H1 (cell line): ENCODE results near the gene OCSTAMP. TPM values are rescaled to one million over a fixed set of nuclear protein-coding genes. Genes with fewer than 3 reads are reported as not detected.
A peak's percentile ranks its signal among the peaks of the same experiment; 100 is the strongest.

Experiments used
- CBX5 ChIP-seq: fragments of 300-800, 300-1000 bp; sonication (generic); IDR thresholded peaks from 2 replicates; pipeline ENCODE4 v1.7.1; 2016; ENCODE audit warnings: antibody characterized with exemption, low read length, low read depth
- CHD1 ChIP-seq: IDR thresholded peaks from 2 replicates; pipeline ENCODE4 v1.6.1; 2012; ENCODE audit warnings: low read depth, low read length, improper control_type of control experiment
- CTBP2 ChIP-seq: IDR thresholded peaks from 2 replicates; pipeline ENCODE4 v1.7.0; 2011; ENCODE audit warnings: borderline replicate concordance, mild to moderate bottlenecking, moderate library complexity, mixed read lengths, low read length; ENCODE audit not compliant: insufficient read depth, insufficient read length
- JUN ChIP-seq: IDR thresholded peaks from 2 replicates; pipeline ENCODE4 v1.6.1; 2011; ENCODE audit warnings: low read depth, mild to moderate bottlenecking, improper control_type of control experiment, low read length
- KDM5A ChIP-seq: fragments of 200-600 bp; IDR thresholded peaks from 2 replicates; pipeline ENCODE4 v1.7.1; 2012; ENCODE audit warnings: mild to moderate bottlenecking, low read length, inconsistent platforms, mixed read lengths
- POLR2A ChIP-seq, 2 experiments: IDR thresholded peaks; 1 replicate in 1 of 2; 2 replicates in 1 of 2; pipeline ENCODE4 v1.6.1; 2011; ENCODE audit warnings: low read depth in 2 of 2, low read length in 2 of 2, mild to moderate bottlenecking in 2 of 2; ENCODE audit errors: control extremely low read depth in 1 of 2
- TEAD4 ChIP-seq: IDR thresholded peaks from 2 replicates; pipeline ENCODE4 v1.6.1; 2012; ENCODE audit warnings: low read depth, low read length, inconsistent platforms, mixed read lengths
- USF2 ChIP-seq: IDR thresholded peaks from 2 replicates; pipeline ENCODE4 v1.6.1; 2011; ENCODE audit warnings: low read length, improper control_type of control experiment
- polyA plus RNA-seq, 7 experiments: library from polyadenylated mRNA; depleted of rRNA in 3 of 7; stranded (reverse) in 5 of 7; unstranded in 2 of 7; fragments of >200 nt in 5 of 7; fragments of 200-250 nt in 2 of 7; gene quantifications; 1 replicate in 5 of 7; 2 replicates in 1 of 7; 4 replicates in 1 of 7; pipeline versions ENCODE4 v1.2.1 to v1.2.3, GENCODE V29; 2011 to 2013; ENCODE audit warnings: missing spikeins in 2 of 7, mixed read lengths in 2 of 7
- total RNA-seq: library from RNA; stranded (reverse); fragmentation: NEBNext Ultra II Directional; extraction: Animal tissue kit (Norgen Biotek cat#: 25700); gene quantifications from 2 replicates; pipeline ENCODE4 v1.2.1, GENCODE V29; 2021
- TF ChIP-seq, protein P1 (sequence below): fragments of 300-600 bp; sonication (generic); IDR thresholded peaks from 2 replicates; pipeline ENCODE4 v1.7.1; 2012; ENCODE audit warnings: low read length, moderate library complexity, mild to moderate bottlenecking, inconsistent platforms; ENCODE audit not compliant: insufficient replicate concordance

Gene OCSTAMP
- total and polyA plus RNA-seq, 2 of the 8 experiments (the other 6 are each of a cell fraction or from before 2014, with no cell fraction given): 0.09 to 0.13 TPM

GRCh38 chr20:46512943-46513844, 37.3 kb downstream of the OCSTAMP start, which contains the start of gene ZNF334 (continued):
- no peak for TF ChIP-seq JUN
- TF ChIP-seq, protein P1, sequence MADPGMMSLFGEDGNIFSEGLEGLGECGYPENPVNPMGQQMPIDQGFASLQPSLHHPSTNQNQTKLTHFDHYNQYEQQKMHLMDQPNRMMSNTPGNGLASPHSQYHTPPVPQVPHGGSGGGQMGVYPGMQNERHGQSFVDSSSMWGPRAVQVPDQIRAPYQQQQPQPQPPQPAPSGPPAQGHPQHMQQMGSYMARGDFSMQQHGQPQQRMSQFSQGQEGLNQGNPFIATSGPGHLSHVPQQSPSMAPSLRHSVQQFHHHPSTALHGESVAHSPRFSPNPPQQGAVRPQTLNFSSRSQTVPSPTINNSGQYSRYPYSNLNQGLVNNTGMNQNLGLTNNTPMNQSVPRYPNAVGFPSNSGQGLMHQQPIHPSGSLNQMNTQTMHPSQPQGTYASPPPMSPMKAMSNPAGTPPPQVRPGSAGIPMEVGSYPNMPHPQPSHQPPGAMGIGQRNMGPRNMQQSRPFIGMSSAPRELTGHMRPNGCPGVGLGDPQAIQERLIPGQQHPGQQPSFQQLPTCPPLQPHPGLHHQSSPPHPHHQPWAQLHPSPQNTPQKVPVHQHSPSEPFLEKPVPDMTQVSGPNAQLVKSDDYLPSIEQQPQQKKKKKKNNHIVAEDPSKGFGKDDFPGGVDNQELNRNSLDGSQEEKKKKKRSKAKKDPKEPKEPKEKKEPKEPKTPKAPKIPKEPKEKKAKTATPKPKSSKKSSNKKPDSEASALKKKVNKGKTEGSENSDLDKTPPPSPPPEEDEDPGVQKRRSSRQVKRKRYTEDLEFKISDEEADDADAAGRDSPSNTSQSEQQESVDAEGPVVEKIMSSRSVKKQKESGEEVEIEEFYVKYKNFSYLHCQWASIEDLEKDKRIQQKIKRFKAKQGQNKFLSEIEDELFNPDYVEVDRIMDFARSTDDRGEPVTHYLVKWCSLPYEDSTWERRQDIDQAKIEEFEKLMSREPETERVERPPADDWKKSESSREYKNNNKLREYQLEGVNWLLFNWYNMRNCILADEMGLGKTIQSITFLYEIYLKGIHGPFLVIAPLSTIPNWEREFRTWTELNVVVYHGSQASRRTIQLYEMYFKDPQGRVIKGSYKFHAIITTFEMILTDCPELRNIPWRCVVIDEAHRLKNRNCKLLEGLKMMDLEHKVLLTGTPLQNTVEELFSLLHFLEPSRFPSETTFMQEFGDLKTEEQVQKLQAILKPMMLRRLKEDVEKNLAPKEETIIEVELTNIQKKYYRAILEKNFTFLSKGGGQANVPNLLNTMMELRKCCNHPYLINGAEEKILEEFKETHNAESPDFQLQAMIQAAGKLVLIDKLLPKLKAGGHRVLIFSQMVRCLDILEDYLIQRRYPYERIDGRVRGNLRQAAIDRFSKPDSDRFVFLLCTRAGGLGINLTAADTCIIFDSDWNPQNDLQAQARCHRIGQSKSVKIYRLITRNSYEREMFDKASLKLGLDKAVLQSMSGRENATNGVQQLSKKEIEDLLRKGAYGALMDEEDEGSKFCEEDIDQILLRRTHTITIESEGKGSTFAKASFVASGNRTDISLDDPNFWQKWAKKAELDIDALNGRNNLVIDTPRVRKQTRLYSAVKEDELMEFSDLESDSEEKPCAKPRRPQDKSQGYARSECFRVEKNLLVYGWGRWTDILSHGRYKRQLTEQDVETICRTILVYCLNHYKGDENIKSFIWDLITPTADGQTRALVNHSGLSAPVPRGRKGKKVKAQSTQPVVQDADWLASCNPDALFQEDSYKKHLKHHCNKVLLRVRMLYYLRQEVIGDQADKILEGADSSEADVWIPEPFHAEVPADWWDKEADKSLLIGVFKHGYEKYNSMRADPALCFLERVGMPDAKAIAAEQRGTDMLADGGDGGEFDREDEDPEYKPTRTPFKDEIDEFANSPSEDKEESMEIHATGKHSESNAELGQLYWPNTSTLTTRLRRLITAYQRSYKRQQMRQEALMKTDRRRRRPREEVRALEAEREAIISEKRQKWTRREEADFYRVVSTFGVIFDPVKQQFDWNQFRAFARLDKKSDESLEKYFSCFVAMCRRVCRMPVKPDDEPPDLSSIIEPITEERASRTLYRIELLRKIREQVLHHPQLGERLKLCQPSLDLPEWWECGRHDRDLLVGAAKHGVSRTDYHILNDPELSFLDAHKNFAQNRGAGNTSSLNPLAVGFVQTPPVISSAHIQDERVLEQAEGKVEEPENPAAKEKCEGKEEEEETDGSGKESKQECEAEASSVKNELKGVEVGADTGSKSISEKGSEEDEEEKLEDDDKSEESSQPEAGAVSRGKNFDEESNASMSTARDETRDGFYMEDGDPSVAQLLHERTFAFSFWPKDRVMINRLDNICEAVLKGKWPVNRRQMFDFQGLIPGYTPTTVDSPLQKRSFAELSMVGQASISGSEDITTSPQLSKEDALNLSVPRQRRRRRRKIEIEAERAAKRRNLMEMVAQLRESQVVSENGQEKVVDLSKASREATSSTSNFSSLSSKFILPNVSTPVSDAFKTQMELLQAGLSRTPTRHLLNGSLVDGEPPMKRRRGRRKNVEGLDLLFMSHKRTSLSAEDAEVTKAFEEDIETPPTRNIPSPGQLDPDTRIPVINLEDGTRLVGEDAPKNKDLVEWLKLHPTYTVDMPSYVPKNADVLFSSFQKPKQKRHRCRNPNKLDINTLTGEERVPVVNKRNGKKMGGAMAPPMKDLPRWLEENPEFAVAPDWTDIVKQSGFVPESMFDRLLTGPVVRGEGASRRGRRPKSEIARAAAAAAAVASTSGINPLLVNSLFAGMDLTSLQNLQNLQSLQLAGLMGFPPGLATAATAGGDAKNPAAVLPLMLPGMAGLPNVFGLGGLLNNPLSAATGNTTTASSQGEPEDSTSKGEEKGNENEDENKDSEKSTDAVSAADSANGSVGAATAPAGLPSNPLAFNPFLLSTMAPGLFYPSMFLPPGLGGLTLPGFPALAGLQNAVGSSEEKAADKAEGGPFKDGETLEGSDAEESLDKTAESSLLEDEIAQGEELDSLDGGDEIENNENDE: no peak
- no peak for TF ChIP-seq USF2
- no peak for TF ChIP-seq CBX5
- peak; percentile 57 to 89 for TF ChIP-seq POLR2A (IDR thresholded peaks at IDR 0.05; ENCODE audit: control extremely low read depth in 1 of 2, low read depth in 2 of 2, low read length in 2 of 2)
- TF ChIP-seq CTBP2: no peak
- no peak for TF ChIP-seq CHD1
- TF ChIP-seq KDM5A: no peak
- no peak for TF ChIP-seq TEAD4
